CD4-positive, alpha-beta T cell treated with Interleukin-17A for 1 hour (primary cell): Measurements from ENCODE around the gene RPL7A.
"Not testable (repeated sequence)": the region's sequence is repeated elsewhere in the genome, so short reads cannot be mapped to it uniquely, and the experiment has no call there.

Experiments used
- DNase-seq: peaks from one replicate; pipeline ENCODE4 v3.0.0-alpha.2; 2020

RPL7A gene

GRCh38 chr9:133329306-133330156 is 18.5 kb upstream of the RPL7A start:
- DNase-seq = not testable (repeated sequence)

DNA sequence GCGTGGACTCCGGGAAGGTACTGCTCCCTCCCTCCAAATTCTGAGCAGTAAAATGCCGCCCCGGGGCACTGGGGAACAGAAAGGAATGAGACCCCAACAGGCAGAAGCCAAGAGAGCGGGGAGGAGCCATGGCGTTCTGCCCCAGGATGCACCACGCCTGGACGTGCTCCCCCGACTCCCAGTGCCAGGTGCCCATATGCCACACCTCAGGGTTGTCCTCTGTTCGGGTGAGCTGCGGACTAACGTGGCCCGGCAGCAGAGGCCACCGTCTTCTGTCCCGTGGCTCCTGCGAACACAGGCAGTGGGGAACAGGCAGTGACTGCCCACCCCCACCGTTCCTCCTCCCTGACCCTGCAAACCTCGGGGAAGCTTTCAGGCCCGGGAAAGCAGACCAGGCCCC is 16.8 kb upstream of the RPL7A start:
- no peak for DNase-seq

DNA sequence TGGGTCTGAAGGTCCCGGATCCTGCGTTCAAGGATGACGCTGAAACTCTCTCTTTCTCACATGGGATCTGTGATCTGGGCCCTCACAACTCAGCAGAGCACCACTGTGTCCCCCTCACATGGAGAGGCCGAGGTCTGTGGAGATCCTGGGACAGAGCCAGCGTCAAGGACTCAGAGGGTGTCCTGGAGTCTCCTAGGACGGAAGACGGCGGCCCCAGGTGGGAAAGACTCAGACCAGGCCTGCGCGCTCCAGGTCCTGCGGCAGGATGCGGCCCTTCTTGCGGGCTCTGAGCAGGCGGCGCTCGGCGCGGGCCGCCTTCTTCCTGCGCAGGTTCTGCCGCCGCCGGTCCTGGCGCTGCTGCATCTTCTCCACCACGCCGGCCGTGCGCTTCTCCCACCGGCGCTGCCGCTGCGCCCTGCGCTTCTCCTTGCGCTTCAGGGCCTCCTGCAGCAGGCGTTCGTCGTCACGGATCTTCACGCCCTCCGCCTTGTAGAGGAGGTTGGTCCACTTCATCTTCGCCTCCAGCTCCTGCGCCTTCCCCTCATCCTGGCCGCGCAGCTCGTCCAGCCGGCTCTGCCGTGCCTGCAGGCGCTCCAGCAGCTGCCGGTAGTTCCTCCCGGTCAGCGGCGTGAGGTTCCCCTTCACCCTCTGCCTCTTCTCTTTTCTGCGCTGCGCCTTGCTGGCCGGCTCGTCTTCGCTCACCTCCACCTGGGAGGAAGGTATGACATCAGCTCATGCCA is 16.2 kb upstream of the RPL7A start:
- DNase-seq = no peak

DNA sequence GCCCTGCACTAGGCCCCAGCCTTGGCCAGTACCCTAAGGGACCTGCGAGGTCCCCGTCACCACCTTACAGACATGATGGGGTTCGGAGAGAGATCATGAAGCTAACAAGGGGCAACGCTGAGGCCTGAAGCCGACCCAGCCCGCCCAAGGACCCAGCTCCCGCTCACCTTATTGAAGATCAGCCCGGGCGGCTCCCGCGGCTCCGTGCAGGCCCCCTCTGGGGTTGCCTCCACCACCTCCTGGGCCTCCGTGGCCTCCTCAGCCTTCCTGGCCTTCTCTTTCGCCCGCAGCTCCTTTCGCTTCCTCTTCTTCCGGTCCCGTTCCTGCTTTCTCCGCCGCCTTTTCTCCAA is 15.7 kb upstream of the RPL7A start:
- no peak for DNase-seq

DNA sequence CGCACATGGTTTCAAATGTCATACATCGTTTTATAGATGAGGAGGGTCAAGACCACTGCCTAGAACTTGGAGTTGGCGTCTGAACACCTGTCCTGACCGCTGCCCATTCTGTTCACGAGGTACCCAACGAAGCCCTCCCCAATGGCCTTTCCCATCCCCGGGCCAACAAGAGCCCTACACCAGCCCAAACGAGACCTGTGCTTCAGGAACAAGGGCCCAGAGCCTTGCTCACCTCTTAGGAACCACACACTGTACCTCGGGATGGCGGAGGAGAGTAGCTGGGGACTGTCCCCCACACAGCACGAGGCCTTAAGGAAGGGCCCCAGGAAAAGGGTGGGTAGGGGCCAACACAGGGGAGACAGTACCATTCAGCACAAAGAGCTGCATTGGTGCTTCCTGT is 15.0 kb upstream of the RPL7A start:
- DNase-seq = no peak

GRCh38 chr9:133333566-133333965 is 14.5 kb upstream of the RPL7A start:
- no peak for DNase-seq

DNA sequence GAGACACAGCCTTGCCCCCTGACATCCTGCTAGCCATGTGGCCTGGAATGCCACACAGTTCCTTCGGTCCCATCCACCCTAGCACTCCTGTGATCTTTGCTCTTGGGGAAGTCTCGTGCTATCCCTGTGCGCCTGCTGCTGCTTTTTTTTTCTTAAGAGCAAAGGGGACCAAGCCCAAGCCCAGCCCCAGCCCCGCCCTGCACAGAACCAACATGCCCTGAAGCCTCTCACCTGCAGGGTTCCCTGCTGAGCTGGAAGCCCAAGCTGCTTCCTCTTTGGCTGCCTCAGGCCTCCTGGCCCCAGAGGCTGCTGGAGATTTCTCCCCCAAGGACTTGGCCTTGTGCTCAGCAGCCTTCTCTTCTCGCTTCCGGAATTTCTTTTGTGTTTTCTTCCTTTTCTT is 13.9 kb upstream of the RPL7A start:
- no peak for DNase-seq

DNA sequence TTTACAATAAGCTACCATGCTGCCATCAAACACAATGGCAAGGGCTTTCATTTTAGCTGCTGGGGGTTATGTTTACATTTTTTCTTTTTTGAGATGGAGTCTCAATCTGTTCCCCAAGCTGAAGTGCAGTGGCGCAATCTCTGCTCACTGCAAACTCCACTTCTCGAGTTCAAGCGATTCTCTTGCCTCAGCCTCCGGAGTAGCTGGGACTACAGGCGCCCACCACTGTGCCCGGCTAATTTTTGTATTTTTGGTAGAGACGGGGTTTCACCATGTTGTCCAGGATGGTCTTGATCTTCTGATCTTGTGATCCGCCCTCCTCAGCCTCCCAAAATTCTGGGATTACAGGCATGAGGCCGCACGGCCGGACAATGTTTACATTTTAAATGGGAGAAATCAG is 13.1 kb upstream of the RPL7A start:
- DNase-seq = not testable (repeated sequence)

- peak; percentile 93 for DNase-seq
These were observed 11.8 kb upstream of the RPL7A start, which contains the start of gene SURF6 for GRCh38 chr9:133335924-133336811. TSS of gene SURF6 (minus strand) at chr9:133336188. CDS start at chr9:133336132, 56 bp downstream.

- DNase-seq = no peak
These were observed 8.4 kb upstream of the RPL7A start for GRCh38 chr9:133339641-133340040.

GRCh38 chr9:133340256-133340655 is 7.8 kb upstream of the RPL7A start:
- DNase-seq = no peak

DNA sequence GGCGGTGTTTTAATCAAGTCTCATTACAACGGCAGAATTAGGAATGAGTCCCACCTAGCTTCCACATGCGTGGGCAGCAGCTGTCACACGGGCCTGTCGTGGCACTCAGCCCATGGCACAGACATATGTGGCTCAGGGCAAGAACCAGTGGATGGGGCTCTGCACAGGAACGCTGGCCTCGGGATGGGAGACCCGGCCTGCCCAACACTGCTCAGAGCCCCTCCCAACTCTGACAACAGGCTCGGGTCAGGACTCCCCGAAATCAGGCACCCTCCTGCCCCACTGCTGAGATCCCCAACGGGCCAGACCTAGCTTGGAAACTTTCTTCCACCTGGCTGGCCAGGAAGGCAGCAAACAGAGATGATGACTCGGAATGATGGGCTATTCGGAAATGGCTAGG is 7.1 kb upstream of the RPL7A start:
- DNase-seq = no peak

DNA sequence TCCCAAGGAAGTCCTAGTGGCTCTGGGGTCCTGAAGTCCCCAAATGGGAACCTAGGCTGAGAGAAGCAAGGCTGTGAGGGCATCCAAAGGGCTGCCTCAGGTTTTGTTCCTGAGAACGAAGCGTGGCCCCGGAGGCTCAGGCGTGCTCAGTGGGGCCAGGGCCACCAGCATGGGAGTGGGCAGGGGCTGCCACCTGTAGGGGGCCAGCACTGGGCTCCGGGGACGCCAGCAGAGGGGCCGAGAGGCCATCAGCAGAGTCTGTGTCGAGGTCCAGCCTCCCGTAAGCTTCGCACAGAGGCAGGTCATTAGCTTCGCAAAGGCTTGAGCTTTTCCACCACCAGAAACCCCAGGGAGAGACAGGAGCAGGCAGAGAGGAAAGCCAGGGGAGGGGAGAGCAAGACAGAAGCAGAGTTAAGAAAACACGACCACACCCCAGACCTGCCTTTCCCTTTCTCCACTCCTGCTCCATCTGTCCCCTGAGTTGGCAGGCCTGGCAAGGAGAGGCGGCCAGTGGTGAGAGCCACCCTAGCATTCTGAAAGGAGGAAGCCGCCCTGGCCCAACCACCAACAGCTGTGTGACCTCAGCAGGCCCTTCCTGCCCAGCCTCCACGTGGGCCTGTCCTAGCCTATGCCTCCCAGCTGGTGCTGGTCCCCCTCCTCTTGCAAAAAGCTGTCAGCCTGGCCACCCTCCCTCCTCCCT is 6.5 kb upstream of the RPL7A start:
- no peak for DNase-seq

DNA sequence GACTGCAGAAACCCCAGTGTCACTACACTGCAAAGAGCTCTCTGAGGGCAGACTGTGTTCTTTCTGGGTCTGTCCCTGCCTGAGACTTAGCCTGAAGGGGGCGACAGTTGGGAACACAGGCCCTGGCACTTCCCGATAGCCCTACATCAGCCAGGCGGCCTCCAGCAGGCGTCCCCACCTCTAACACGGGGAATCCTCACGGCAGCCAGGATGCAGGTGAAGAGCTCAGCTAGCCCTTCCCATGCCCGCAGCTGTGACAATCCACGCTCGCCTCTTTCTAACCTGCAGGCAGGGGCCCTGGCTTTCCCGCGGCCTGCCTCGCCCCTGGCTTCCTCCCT is 6.0 kb upstream of the RPL7A start:
- no peak for DNase-seq

- DNase-seq = no peak
These were observed 5.4 kb upstream of the RPL7A start for GRCh38 chr9:133342570-133342969.

DNA sequence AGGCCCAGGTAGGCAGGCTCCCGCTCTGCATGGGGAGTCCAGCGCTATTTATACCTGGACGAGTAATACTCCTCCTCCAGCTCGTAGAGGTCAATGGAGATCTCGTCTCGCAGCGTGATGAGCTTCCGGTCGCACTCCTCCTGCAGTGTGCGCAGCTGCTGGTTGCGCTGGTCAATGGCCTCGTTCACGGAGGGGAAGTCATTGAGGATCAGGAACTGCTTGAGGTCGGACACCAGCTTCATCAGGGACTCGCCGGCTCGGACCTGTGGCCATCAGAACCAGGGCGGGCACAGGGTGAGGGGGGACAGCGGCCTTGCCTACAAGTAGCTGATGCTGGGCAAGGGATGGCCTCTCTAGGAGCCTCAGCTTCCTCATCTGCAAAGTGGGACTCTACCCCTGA is 3.9 kb upstream of the RPL7A start:
- DNase-seq = no peak

- DNase-seq = no peak
These were observed 3.0 kb upstream of the RPL7A start for GRCh38 chr9:133344979-133345378.

DNA sequence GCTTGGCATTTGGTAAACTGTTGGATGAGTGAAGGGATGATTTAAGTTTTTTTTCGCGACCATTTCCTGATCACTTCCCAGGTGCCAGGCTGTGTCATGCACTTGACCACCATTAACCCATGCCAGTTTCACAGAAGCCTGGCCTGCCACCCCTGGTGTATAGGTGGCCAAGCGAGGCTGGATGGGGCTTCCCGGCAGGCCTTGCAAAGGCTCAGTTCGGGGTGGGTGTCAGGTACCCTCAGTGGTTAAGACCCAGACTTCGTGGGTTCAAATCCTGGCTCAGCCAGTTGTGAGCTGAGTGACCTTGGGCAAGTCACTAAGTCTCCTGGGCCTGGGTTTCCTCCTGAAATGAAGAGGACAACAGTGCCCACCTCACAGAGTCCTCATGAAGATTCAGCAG is 2.4 kb upstream of the RPL7A start:
- DNase-seq = no peak

GRCh38 chr9:133346021-133346785 is 1.8 kb upstream of the RPL7A start:
- no peak for DNase-seq

DNA sequence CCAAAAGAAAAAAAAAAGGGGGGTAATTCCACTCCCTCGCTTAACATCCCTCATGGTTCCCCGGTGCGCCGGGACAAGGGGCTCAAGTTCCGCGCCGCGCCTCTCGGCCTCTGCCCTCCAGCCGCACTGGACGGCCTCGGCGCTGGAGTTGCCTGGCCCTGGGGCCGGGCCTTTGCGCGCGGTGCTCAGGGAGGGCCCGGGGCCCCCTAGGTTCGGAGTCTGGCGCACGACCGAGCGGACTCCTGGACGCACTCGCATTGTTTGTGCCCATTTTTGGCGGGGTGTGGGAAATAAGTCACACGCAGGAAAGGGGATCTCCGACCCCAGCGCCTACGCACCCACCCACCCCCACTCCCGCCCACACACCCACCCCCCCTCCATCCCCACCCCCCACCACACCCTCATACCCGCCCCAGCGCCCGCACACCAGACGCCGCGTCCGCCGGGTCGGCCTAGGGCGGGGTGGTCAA is 468 bp upstream of the RPL7A start:
- peak; percentile 69 for DNase-seq

DNA sequence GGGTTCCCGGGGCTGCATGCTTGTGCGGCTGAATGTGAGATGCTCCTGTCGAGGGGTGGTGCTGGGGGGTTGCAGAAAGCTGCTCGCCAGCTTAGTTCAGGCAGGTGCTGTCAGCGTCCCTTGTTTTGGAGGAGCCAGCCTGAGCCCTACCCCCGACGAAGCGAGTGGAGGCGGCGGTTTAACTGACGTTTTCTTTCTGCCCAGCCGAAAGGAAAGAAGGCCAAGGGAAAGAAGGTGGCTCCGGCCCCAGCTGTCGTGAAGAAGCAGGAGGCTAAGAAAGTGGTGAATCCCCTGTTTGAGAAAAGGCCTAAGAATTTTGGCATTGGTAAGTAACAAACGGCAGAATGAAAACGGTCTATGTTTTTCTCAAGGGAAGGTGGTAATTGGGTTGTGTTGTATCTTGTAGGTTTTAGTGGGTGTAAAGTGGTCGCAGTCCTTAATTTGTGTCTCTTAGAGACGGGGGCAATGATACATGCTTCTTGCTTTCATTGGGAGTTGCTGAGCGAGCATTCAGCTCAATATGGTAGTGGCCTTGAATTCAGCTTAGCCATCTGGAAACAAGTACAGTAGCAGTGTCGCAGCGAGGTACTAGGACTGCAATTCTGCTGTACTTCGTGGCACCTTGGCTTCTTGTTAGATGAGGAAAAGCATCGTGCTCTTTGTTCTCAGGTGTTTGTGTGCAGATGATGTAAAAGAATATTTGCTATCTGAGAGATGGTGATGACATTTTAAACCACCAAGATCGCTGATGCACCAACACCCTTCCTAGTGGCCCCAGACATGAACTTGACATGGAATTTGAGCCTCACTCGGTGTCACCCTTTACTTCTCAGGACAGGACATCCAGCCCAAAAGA is 928 bp downstream of the RPL7A start:
- no peak for DNase-seq
